HT-29 (cell line): ENCODE measurements around the gene DENND5A. TPM values are rescaled to one million over a fixed set of nuclear protein-coding genes. Genes with fewer than 3 reads are reported as not detected.

Experiments
- DNase-seq: peaks from one replicate; pipeline ENCODE4 v3.0.0-alpha.2; 2015; ENCODE audit warnings: low spot score
- total RNA-seq: library from RNA; depleted of rRNA; stranded (reverse); fragments of >200 nt; shearing (Covaris generic); gene quantifications from 2 replicates; pipeline ENCODE4 v1.2.3, GENCODE V29; 2014; rRNA removed

DENND5A gene
- total RNA-seq: 6.2 and 8.0 TPM in 2 replicates

GRCh38 chr11:9265211-9266131, at the start of gene DENND5A:
Gene DENND5A (minus strand): TSS chr11:9265350. CDS start chr11:9265069, 281 bp downstream.
- peak; percentile 54 for DNase-seq

- peak; percentile 99 for DNase-seq
Measured at GRCh38 chr11:9314291-9315077, 49.3 kb upstream of the DENND5A start, which contains the start of gene TMEM41B. Gene TMEM41B (minus strand): TSS chr11:9314593. CDS start chr11:9314441, 152 bp downstream.

DNA sequence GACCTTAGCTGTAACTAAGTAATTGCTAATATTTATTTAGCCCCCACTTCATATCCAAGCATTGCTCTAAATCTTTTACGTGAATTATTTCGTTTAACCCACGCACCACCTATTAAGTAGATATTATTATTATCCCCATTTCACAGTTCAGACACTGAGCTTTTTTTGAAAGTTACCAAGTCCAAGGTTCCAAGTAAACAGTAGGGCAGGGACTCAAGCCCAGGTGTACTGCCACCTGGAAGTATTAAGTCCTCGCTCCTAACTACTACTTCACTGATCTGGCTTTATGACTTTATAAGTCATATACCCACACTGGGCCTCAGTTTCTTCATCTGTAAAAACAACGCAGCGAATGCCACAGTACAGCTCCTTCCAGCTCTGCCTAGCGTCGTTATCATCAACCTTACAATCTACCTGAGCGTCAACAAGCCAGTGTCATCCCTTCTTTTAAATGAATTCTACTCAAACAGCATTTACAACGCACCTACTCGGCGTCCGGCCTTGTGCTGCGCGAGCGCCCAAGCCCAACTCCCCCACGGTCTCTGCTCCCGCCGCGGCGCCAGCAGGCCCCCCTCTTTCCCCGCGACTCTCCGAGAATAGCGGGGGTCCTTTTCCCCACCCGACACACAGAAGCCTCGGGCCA, 48.6 kb upstream of the DENND5A start:
- peak; percentile 63 for DNase-seq

- DNase-seq: no peak
Measured at GRCh38 chr11:9310485-9311090, 45.4 kb upstream of the DENND5A start.

- DNase-seq: no peak
Measured at GRCh38 chr11:9304178-9304577, 39.0 kb upstream of the DENND5A start.

DNA sequence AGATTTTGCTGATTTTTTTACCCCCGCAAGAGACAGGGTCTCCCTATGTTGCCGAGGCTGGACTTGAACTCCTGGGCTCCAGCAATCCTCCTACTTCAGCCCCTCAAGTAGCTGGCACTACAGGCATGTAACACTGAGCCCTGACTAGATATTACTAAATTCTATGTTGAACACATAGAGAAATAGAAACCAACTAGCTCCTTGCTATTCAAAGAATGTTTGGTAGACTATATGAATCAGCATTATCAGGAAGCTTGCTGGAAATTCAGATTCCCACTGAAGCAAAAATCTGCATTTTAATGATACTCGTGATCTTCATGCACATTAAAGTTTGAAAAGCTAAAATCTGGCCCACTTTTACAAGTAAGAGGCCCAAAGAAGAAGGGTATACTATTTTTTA, 37.3 kb upstream of the DENND5A start:
- no peak for DNase-seq

DNA sequence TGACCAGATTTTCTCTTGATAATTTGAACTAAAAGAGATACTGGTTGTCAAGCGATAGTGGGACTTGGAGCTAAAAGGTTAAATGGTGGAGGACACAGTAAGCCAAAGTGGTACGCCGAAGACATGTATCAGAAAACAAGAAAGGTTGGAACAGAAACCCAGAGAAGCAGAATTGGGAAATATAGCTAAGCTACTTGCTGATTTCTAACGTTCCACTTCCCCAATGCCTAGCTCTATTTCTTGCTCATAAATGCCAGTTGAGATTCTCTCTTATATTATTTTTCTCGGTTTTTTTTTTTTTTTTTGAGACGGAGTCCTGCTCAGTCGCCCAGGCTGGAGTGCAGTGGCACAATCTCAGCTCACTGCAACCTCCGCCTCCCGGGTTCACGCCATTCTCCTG, 36.6 kb upstream of the DENND5A start:
- no peak for DNase-seq

DNA sequence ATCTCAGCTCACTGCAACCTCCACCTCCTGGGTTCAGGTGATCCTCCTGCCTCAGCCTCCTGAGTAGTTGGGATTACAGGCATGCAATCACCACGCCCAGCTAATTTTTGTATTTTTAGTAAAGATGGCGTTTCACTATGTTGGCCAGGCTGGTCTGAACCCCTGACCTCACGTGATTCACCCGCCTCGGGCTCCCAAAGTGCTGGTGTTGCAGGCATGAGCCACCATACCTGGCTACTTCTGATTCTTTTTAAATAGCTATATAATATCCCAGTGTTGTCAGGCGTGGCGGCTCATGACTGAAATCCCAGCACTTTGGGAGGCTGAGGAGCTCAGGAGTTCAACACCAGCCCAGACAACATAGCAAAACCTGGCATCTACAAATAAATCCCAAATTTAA, 28.5 kb upstream of the DENND5A start:
- DNase-seq: no peak

- no peak for DNase-seq
Measured at GRCh38 chr11:9285850-9286587, 20.9 kb upstream of the DENND5A start.

GRCh38 chr11:9280655-9281301, 15.6 kb upstream of the DENND5A start:
- peak; percentile 70 for DNase-seq

- DNase-seq: no peak
Measured at GRCh38 chr11:9277176-9277575, 12.0 kb upstream of the DENND5A start.

DNA sequence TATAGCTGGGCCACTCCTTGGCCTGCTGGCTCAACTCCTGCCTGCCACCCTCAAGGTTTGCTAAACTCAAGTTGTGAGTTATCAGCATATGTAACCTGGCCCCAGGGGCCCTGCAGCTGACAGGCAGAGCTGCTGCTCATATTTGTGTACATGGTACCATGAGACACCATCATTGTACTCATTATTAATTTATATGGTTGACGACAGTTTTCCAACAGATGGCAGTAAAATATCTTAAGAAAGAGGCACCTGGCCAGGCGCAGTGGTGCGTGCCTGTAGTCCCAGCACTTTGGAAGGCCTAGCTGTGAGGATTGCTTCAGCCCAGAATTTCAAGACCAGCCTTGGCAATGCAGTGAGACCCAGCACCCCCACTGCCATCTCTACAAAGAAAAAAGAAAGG, 11.4 kb upstream of the DENND5A start:
- DNase-seq: peak; percentile 51

- no peak for DNase-seq
Measured at GRCh38 chr11:9274499-9275258, 9.5 kb upstream of the DENND5A start.

DNA sequence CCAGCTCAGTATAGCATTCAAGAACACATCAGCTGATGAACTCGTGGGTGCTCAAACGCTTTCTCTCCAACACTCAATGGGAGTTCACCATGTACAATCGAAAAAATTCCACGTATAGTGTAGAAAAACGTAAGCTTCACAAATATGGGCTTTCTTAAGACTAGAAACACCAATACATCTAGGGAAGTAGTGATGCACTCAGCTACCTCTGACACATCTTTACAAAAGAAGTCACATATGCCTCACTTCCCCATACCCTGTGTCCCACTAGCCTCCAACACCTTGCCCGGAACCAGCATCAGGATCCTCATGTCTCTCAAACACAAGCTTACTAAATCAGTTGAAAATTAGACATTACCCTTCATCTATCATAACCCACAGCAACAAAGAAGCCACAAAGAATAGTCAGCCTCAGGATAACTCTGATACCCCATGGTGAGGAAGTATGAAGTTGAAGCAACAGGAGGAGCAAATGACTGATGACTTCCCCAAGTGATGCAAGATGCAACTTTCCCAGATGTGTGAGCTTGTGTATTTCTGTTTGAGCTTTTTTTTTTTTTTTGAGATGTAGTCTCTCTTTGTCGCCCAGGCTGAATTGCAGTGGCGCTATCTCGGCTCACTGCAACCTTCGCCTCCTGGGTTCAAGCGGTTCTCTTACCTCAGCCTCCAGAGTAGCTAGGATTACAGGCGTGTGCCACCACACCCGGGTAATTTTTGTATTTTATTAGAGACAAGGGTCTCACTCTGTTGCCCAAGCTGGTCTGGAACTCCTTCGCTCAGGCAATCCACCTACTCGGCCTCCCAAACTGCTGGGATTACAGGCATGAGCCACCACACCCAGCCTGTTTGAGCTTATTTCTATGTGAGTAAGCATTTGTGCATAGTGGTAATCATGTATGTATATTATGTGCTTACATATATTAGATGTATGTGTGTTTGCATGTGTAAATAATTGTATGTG, 8.5 kb upstream of the DENND5A start:
- no peak for DNase-seq

- no peak for DNase-seq
Measured at GRCh38 chr11:9269492-9270013, 4.4 kb upstream of the DENND5A start.

- no peak for DNase-seq
Measured at GRCh38 chr11:9267680-9268079, 2.5 kb upstream of the DENND5A start.

DNA sequence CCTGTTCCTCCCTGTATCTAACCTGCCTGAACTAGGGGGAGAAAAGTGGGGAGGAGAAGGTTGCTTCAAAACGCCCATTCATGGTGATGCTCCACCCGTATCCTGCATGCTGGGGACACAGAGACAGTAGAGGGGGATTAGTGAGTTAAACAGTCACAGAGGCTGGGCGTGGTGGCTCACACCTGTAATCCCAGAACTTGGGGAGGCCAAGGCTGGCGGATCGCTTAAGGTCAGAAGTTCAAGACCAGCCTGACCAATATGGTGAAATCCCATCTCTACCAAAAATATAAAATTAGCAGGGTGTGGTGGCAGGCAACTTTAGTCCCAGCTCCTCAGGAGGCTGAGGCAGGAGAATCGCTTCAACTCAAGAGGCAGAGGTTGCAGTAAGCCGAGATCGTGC, 1.8 kb upstream of the DENND5A start:
- no peak for DNase-seq

- no peak for DNase-seq
Measured at GRCh38 chr11:9266132-9266736, 1.1 kb upstream of the DENND5A start.
